Panc1 (cell line): ENCODE results near the gene PFAS.

Experiments used
- CTCF ChIP-seq: fragments of 450-650 bp; IDR thresholded peaks from 2 replicates; pipeline ENCODE4 v1.5.1; 2017; ENCODE audit warnings: mild to moderate bottlenecking
- REST ChIP-seq, 2 experiments: IDR thresholded peaks; 2 replicates each; pipeline ENCODE4 v1.6.1; 2011 to 2012; ENCODE audit warnings: low read depth in 2 of 2, control low read depth in 1 of 2, low read length in 1 of 2, mild to moderate bottlenecking in 1 of 2, moderate library complexity in 1 of 2; ENCODE audit not compliant: insufficient read depth in 1 of 2
- TCF7L2 ChIP-seq: IDR thresholded peaks from 2 replicates; pipeline ENCODE4 v1.6.1; 2011; ENCODE audit warnings: mild to moderate bottlenecking, low read depth, low read length, inconsistent platforms

DNA sequence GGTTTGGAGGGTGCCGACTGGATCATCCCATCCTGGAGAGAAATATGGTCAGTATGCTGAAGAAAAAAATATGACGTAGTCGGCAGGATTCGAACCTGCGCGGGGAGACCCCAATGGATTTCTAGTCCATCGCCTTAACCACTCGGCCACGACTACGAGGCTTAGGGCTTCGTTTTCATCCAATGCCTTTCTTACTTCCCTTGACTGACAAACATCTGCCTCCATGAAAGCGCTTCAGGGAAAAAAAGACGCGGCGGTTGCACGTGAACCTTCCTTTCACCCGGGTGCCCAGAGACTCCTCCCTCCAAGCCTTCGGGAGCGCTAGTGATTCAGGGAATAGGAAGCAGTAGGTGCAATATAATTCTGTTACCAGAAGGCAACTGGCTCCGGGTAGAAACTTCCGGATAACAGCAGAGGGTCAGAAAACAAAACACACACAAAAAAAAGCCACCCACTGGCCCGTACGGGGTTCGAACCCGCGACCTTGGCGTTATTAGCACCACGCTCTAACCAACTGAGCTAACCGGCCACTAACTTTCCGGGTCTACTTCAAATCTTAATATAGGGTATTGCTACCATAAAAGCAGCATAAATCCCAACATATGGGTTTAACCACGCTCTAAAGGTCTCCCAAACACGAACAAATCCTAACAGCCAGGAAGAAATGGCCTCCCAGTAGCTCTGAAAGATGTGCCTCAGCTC is 22.4 kb upstream of the PFAS start:
- TF ChIP-seq TCF7L2 (no peak; the same call in 1 of the 2 replicates), CTCF (no peak), REST (IDR thresholded peaks at IDR 0.05; ENCODE audit: insufficient read depth in 1 of 2, low read depth in 2 of 2, low read length in 1 of 2) (no peak)
